GM19351 (cell line): ENCODE results near the gene HOXD11.

Experiments
- ATAC-seq: cut with Tn5 transposase; IDR thresholded peaks from one replicate; pipeline ENCODE4 v1.9.1; 2021; ENCODE audit warnings: mild to moderate bottlenecking, moderate library complexity; ENCODE audit not compliant: unreplicated experiment

The HOXD11 gene

GRCh38 chr2:176130957-176131847 is 24.1 kb downstream of the HOXD11 start:
- no peak for ATAC-seq

GRCh38 chr2:176131848-176132158 is 24.7 kb downstream of the HOXD11 start:
- ATAC-seq, result no peak

- ATAC-seq, result no peak
These were observed 25.4 kb downstream of the HOXD11 start for GRCh38 chr2:176132205-176133171.

- ATAC-seq, result no peak
These were observed 26.3 kb downstream of the HOXD11 start for GRCh38 chr2:176133389-176133788.

- ATAC-seq, result no peak
These were observed 27.0 kb downstream of the HOXD11 start for GRCh38 chr2:176134035-176134434.

- no peak for ATAC-seq
These were observed 28.0 kb downstream of the HOXD11 start for GRCh38 chr2:176135035-176135440.

DNA sequence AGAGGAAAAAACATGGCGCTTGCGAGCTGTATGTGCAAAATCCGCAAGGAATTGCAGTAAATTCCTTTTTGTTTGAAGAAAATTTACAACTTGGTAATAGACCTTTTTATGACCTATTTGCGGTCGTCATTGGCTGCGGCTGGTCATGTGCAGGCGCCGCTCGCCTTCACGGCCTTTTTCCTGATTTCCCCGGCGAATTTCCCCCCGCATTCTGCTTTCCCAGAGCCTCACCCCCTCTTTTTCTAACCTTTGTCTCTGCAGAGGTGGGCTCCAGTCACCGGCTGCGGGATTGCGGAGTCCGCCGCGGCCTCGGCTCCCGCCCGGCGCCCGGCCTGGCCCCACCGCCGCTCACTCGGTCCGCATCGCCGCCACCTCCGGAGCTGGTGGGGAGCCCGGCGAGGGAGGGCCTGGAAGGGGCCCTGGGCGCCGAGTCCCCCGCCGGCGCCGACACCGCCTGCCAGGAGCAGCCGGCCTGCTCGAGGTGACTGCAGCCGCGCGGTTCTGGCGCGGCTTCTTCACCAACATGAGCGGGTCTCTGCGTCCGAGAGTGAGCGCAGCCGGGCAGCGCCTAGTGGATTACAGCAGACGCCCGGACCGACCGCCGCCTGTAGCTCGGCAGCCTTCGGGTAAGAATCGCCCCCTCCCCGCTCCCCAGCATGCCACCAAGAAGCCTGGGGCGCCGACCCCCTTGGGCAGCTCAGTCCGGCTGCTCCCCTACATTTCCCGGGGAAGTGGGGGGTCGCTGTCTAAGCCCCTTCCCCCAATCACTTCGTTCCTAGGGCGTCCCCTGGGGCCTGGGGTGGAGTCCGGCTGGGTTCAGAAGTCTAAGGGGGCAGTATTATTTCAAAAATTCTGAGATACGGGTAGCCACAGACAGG is 29.5 kb downstream of the HOXD11 start:
- ATAC-seq, result no peak

DNA sequence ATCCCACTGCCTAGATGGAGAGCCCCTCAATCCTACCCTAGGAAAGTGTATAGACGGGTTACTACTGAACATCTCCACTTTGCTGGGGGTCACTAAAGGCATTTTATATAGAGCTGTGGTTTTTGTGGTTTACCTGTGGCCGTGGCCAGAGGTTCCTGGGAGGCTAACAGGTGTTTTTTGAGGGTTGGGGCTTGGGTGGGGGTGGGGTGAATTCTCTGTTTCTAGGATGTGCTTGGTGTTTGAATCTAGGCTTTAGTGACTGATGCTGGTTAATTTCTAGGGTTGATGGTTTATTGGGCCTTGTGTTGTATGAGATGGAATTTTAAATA is 30.1 kb downstream of the HOXD11 start:
- no peak for ATAC-seq

GRCh38 chr2:176137906-176138305 is 30.8 kb downstream of the HOXD11 start:
- ATAC-seq, result no peak

DNA sequence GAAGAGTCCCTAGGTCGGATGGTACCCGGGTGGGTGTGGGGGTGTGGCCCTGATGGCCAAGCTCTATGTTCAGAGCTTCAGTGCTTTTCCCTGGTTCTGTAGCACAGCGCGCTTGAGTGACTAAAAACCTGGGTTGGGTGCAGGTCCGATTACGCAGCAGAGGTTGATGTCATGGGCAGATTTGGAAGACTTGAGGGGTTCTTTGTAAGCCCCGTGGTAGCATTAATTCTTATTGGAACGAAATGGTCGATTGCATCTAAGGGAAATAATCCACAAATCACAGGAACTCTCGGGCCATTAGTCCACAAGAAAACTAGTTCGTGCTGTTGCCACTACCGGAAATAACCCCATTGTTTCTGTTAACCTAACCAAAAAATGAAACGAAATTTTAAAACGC is 31.4 kb downstream of the HOXD11 start:
- no peak for ATAC-seq

DNA sequence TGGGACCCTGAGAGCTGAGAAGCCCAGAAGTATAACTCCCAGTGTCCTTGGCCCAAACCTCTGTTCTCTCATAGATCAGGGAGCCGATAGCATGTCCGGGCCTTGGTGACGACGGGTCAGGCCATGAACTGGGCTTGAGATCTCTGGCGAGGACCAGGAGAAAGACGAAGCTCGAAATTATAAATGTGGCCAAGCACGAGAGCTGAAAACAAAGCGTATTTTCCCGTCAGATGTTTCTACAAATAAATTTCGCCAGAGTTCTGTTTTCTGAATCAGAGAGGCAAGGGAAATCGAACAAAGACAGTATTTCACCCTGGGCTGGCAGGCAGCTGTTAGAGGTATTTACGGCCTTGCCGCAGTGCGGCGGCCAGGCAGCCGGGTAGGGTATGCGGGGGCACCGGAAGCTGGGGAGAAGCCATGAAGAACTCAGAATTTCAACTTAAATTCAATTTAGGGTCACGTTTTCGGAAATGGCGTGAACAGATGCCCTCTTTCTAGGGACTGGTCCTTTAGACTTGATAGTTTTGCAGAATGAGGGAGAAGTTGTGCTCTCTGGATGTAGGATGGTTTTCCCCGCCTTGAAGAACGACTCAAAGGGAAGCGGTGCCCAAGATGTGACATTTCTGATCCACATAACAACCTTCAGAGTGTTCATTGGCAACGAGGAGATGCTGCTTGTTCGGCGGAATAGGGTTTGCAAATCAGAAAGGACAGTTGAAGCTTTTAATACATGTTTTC is 32.0 kb downstream of the HOXD11 start:
- no peak for ATAC-seq

DNA sequence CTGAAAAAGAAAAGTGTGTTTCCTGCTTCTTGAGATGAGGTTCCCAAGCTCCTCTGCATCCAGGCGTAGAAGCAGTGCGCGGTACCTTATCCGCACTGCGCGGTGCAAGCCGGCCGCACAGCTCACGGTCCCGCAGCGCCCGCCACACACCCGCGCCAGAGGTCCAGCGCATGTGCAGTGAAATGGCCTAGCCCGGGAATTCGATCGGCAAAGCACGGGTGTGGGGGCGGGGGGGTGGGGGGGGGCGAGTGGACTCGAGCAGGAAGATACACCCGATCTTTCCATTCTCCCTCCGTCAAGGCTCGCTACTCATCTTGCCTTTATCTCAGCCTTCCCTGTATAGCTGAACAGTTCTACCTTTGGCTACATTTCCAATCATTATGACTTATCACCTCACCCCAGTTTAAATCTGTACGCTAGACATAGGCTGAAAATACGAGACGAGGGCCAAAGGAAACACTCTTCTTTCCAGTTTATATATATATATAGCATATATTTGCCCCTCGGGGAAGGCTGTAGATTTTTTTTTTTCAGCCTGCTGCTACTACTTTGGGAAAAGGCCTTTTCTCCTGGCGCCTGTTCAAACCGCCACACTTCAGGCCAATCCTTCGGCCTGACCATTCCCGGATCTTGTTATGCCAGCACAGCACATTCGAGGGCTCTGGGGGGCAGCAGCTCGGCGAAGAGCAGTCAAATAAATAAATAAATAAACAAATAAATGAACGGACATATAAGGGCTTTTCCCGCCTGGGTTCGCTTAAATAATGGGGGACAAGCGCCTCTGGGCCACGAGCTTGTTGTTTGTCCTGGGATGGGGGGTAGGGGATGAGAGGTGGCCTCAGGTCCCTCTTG is 32.8 kb downstream of the HOXD11 start:
- ATAC-seq, result peak; percentile 4

GRCh38 chr2:176140513-176141317 is 33.6 kb downstream of the HOXD11 start:
- ATAC-seq, result peak; percentile 93

GRCh38 chr2:176142281-176142680 is 35.2 kb downstream of the HOXD11 start:
- ATAC-seq, result no peak

GRCh38 chr2:176145085-176145969 is 38.2 kb downstream of the HOXD11 start:
- ATAC-seq, result no peak

DNA sequence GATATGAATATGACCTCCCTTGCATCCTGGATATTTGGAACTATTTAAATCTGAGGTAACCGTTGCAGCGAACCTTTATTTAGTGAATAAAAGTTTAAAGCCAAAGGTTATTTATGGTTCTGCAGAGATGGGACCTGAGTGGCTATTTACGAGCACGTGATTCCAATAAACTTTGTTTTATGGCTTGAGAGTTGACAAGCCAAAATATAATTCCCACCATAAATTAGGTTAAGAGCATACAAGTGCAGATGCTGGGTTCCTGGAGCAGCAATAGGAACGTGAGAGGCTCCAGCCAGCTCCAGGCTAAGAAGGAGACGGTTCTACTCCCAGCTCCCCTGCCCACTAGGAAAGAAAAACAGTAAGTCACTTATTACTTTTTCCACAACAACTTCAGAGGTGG is 39.0 kb downstream of the HOXD11 start:
- ATAC-seq, result no peak

DNA sequence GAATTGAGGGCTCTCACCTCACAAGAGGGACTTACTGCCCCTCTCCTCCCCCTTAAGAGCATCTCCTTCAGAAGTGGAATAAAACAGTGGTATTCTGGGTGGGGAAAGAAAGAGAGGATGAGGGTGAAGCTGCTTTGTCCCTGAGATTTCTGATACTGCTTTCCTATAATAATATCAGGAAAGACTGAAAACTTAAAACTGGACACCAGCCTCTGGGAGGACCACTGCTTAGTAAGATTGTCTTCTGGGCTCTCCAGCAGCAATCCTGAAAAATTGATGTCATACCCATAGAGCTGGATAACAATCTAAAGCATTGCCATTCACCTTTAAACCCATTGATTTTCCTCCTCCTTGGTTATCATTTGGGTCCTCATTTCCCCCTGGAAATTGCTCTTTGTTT is 39.6 kb downstream of the HOXD11 start:
- no peak for ATAC-seq
